GM20000 (cell line): Measurements from ENCODE around the gene KIF21B.
"Not testable (repeated sequence)": the region's sequence is repeated elsewhere in the genome, so short reads cannot be mapped to it uniquely, and the experiment has no call there.

ENCODE experiments used
- DNase-seq: peaks from one replicate; pipeline ENCODE4 v3.0.0; 2012; ENCODE audit warnings: low spot score
- CTCF ChIP-seq: IDR thresholded peaks from 2 replicates; pipeline ENCODE4 v1.5.1; 2012; ENCODE audit warnings: mild to moderate bottlenecking, control low read depth; ENCODE audit errors: extremely low read depth, missing control alignments

Gene KIF21B

DNA sequence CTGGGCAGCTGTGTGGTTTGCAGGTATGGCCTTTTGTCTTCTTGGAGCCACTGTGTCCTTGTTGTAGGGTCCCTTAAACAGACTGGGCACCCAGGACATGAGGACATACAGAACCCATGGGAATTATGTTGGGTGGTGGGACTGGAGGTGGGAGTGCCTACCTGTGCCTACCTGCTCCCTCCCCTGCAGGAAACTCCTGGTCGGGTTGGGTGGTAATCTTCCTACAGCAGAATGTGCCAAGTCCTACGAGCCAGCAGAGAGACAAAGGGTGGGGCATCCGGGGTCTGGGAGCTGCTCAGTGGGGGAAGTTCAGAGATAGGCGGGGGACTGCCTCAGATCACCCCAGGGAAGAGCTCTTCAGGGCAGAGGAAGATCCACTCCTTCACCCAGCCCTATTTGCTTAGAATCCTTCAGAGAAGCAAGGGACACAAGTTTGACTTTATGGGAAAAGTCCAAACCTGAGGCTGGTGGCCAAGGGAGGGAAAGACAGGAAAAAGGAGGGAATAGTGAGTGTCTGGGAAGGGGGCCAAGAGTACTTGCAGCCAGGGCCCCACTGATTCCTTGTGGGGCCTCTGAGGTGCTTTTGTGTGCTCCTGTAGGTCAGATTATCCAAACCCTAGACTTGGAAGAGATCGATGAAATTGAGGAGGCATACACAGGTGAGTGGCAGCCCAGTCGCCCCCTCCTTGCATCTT is 58.3 kb downstream of the KIF21B start:
- no peak for DNase-seq
- TF ChIP-seq CTCF: no peak

- DNase-seq: not testable (repeated sequence)
Measured at GRCh38 chr1:200963888-200964287, 59.6 kb downstream of the KIF21B start.

GRCh38 chr1:200963076-200963475 is 60.4 kb downstream of the KIF21B start:
- no peak for DNase-seq
- no peak for TF ChIP-seq CTCF

GRCh38 chr1:200962631-200963030 is 60.9 kb downstream of the KIF21B start:
- TF ChIP-seq CTCF: no peak
- DNase-seq: no peak

DNA sequence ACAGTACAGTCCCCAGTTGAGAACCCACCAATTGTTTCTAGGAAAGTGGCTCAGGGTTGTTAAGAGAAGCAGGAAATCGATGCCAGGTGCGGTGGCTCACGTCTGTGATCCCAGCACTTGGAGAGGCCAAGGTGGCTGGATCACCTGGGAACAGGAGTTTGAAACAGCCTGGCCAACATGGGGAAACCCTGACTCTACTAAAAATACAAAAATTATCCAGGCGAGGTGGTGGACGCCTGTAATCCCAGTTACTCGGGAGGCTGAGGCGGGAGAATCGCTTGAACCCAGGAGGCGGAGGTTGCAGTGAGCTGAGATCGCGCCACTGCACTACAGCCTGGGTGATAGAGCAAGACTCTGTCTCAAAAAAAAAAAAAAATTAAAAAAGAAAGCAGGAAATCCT is 61.4 kb downstream of the KIF21B start:
- not testable (repeated sequence) for DNase-seq

DNA sequence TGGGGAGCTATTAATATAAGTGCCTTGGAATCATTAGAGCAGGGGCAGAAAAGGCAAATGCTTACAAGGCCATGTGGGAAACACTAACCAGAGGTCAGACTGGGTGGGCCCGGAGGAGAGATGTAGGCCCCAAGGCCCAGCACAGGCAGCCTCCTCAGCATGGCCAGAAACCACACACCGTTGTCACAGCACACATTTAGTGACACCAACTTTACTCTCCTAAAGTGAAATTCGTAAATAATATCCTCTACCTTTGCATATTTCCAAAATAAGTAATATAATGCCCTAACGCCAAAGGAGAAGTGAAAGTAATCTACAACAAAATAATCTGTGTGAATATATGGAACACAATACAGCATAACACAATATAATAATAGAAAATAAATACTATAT is 62.6 kb downstream of the KIF21B start:
- DNase-seq: no peak
- TF ChIP-seq CTCF: no peak

DNA sequence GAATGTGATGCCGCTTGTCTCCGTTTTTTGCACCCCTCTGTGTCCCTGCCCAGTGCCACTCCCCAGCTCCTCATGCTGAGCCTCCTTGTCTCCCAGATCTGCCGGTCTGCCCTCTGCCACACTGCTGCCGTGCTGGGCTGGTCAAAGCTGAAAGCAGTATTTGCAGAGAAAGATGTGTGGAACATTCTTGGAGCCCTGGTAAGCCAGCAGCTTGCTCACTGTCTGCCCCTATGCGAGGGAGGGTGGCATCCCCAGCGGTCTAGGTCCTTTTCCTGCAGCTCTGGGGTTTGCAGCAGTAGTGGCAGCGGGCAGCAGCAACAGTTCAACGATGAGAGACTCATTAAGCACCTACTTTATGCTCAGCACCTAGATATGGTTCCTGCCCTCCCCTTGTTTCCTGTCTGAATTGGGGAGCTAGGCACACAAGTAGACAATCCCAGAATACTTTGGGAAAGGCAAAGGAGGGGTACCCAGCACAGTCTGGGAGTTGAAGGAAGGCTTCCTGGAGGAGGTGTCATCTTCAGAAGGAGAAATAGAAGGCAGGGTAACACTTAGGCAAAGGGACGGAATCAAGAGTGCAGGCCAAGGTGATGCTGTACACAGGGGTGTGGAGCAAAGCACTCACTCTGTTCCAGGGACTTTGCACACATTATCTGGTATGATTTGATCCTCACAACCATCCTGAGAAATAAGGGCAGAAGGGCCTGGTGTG is 63.1 kb downstream of the KIF21B start:
- no peak for DNase-seq
- TF ChIP-seq CTCF: no peak

GRCh38 chr1:200959411-200959921 is 64.0 kb downstream of the KIF21B start:
- no peak for DNase-seq
- no peak for TF ChIP-seq CTCF
